A549 treated with AZD9567 at 1 μM for 4 hours (cell line): ENCODE measurements around the gene TRAPPC3L. TPM values are rescaled to one million over a fixed set of nuclear protein-coding genes. Genes with fewer than 3 reads are reported as not detected.

ENCODE experiments used
- total RNA-seq: library from RNA; stranded (reverse); fragments of 200-300 nt; extraction: Qiagen RNA extraction; gene quantifications from 5 replicates; pipeline ENCODE4 v1.2.3, GENCODE V29; 2022; ENCODE audit not compliant: insufficient read depth

Gene TRAPPC3L
- total RNA-seq, result not detected in 5 replicates

DNA sequence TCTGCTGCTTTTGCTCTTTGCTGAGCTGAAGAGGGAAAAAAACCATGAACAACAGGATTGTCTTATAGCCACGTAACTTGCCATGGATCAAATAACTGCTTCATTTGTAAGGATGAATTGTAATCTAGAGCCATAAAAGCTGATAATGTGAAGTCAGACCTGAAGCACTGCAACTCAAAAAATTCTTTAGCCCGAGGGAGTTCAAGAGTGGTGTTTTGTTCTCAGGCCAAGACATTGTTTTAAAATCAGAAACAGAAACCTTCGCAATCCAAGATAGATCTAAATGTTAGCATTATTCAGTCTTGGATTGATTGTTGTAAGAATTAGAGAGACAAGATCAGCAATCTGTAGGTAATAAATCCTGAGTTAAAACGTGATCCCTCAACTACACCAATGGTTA, at the start of gene TRAPPC3L:
TSS of gene TRAPPC3L (minus strand) at position 34 of the 400 bp plus-strand sequence. CDS start 170 bp downstream, outside the sequence.

DNA sequence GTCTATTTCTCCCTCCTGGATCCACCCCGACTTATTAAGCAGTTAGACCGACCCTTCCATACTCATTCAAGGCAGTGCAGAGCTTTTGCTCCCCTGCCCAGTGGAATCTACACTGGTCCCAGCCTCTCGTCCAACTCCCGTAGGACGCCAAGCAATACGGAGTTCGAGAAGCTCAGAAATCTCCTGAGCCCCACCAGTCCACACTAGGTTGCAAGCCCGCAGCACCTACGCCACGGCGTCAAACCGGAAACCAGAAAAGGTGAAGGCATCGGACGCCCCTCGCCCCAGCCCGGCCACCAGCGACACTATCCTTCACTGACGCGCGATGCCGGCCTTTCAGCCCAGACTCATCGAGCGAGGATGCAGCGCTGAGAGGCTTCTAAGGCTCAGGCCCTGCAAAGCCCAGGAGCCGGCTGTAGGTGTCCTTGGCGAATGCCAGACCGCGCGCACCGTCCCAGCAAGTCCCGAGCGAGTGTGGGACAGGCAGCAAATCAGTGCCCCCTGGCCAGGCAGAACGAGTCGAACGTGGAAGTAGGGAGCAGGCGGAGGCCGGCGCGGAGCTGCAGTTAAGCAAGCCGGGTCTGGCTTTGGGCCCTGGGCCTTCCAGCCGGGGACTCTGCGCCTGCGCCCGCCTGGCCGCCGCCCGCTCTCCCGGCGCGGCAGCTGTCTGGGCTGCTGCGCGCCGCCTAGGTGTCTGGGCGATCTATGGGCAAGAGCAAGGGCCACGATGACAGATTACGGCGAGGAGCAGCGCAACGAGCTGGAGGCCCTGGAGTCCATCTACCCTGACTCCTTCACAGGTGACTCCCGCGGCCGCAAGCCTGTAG, 25.6 kb upstream of the TRAPPC3L start, which contains the start of gene RWDD1:
TSS of gene RWDD1 (plus strand) at position 649 of the 827 bp plus-strand sequence. CDS start at position 728, 79 bp downstream.

DNA sequence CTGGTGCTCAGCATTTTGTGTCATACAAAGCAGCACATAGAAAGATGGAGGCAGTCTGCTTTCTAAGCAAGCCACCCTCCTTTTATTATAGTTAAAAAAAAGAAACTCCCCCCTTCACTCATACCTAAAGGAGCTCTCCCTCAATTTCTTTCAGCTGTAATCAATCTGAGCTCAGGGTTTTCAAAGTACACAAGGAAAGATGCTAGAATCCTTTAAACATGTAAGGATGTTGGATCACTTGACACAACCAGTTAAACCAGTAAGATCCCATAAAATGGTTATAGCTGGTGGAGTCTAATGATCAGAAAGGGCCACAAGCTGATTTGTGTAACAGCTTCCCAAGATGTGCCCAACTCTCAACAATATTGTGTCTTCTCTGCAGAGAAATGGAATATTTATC, 8.0 kb upstream of the TRAPPC3L start, which contains the start of gene CALHM4:
TSS of gene CALHM4 (plus strand) at position 301 of the 400 bp plus-strand sequence. CDS start at position 344, 43 bp downstream.

GRCh38 chr6:116511424-116512110, 33.9 kb downstream of the TRAPPC3L start, which contains the start of gene CALHM5:
CALHM5 (plus strand) TSS chr6:116511639; CDS start chr6:116511697, 58 bp downstream.

GRCh38 chr6:116461331-116461931, 84.1 kb downstream of the TRAPPC3L start, which contains the start of gene CALHM6:
CALHM6 (plus strand) TSS chr6:116461375; CDS start chr6:116461930, 555 bp downstream.

Other genes with a start within 250 kb of the TRAPPC3L start
- 12.0 to 17.0 TPM (median 13.7 TPM) in 5 replicates for gene DSE, start 174.7 kb downstream of the TRAPPC3L start, total RNA-seq
- gene CALHM6, start 84.3 kb downstream of the TRAPPC3L start, total RNA-seq, result 0.29 TPM in 1 of 5 replicates, not detected in the others
- 0.02 to 0.04 TPM (median 0.03 TPM) in 4 of 5 replicates, not detected in the other for gene CALHM5, start 34.0 kb downstream of the TRAPPC3L start, total RNA-seq
- 0.07 TPM in 1 of 5 replicates, not detected in the others for gene CALHM4, start 8.1 kb upstream of the TRAPPC3L start, total RNA-seq
- 23.4 to 37.7 TPM (median 36.3 TPM) in 5 replicates for gene RWDD1, start 25.8 kb upstream of the TRAPPC3L start, total RNA-seq
- gene RSPH4A, start 70.8 kb upstream of the TRAPPC3L start, total RNA-seq, result 0.11 to 0.24 TPM (median 0.17 TPM) in 4 of 5 replicates, not detected in the other
- gene ZUP1, start 123.1 kb upstream of the TRAPPC3L start, total RNA-seq, result 6.9 to 13.9 TPM (median 7.5 TPM) in 5 replicates
- 1.1 to 2.0 TPM (median 1.8 TPM) in 5 replicates for gene KPNA5, start 135.5 kb upstream of the TRAPPC3L start, total RNA-seq
- not detected in 5 replicates for gene FAM162B, start 220.0 kb upstream of the TRAPPC3L start, total RNA-seq